Keratinocyte (primary cell): Measurements from ENCODE around the gene NKX6-1. TPM values are rescaled to one million over a fixed set of nuclear protein-coding genes. Genes with fewer than 3 reads are reported as not detected.

Experiments
- DNase-seq: peaks from one replicate; pipeline ENCODE4 v3.0.0-alpha.2; 2011; ENCODE audit warnings: low read depth, missing footprints, low spot score
- FAIRE-seq: peaks from 2 replicates; lab custom pipeline; 2011; peaks lifted over from hg19 to GRCh38; lab: Jason Lieb, UNC
- H2AFZ ChIP-seq: 2 replicates; pipeline ENCODE4 v1.6.0; 2012; ENCODE audit warnings: low read length, control low read depth, inconsistent platforms; ENCODE audit not compliant: control insufficient read depth
- H3K27ac ChIP-seq: 2 replicates; pipeline ENCODE4 v1.5.1; 2011; ENCODE audit warnings: low read length; ENCODE audit not compliant: control insufficient read depth, insufficient read depth
- H3K27me3 ChIP-seq: 3 replicates; pipeline ENCODE4 v1.6.0; 2011; ENCODE audit warnings: low read length; ENCODE audit not compliant: control insufficient read depth, insufficient read depth; ENCODE audit errors: extremely low read depth
- H3K36me3 ChIP-seq, 2 experiments: 2 replicates in 1 of 2; 3 replicates in 1 of 2; pipeline ENCODE4 v1.5.1; 2011; ENCODE audit warnings: low read length in 2 of 2, mild to moderate bottlenecking in 1 of 2; ENCODE audit not compliant: control insufficient read depth in 2 of 2, insufficient read depth in 2 of 2; ENCODE audit errors: extremely low read depth in 1 of 2
- H3K4me1 ChIP-seq: 3 replicates; pipeline ENCODE4 v1.5.1; 2011; ENCODE audit warnings: low read length; ENCODE audit not compliant: control insufficient read depth, insufficient read depth; ENCODE audit errors: extremely low read depth
- H3K4me2 ChIP-seq: 3 replicates; pipeline ENCODE4 v1.6.0; 2011; ENCODE audit warnings: low read depth, low read length; ENCODE audit not compliant: control insufficient read depth, insufficient read depth; ENCODE audit errors: extremely low read depth
- H3K4me3 ChIP-seq, 3 experiments: fragments of 200-600 bp in 1 of 3; sonication (generic) in 1 of 3; 2 replicates in 2 of 3; 3 replicates in 1 of 3; pipeline ENCODE4 v1.5.1; 2011 to 2016; ENCODE audit warnings: low read length in 3 of 3, mild to moderate bottlenecking in 3 of 3, control low read depth in 2 of 3, inconsistent platforms in 1 of 3, low read depth in 1 of 3, mixed read lengths in 1 of 3, mixed run types in 1 of 3, moderate library complexity in 1 of 3; ENCODE audit not compliant: control insufficient read depth in 2 of 3, insufficient read depth in 2 of 3; ENCODE audit errors: extremely low read depth in 1 of 3
- H3K79me2 ChIP-seq: 2 replicates; pipeline ENCODE4 v1.6.0; 2012; ENCODE audit warnings: low read length; ENCODE audit not compliant: control insufficient read depth, insufficient read depth
- H3K9ac ChIP-seq: 3 replicates; pipeline ENCODE4 v1.6.0; 2011; ENCODE audit warnings: low read length; ENCODE audit not compliant: control insufficient read depth, insufficient read depth; ENCODE audit errors: extremely low read depth
- H3K9me1 ChIP-seq: 3 replicates; pipeline ENCODE4 v1.6.0; 2011; ENCODE audit warnings: low read length; ENCODE audit not compliant: control insufficient read depth, insufficient read depth; ENCODE audit errors: extremely low read depth
- H3K9me3 ChIP-seq: 2 replicates; pipeline ENCODE4 v1.5.1; 2012; ENCODE audit warnings: low read depth, low read length; ENCODE audit not compliant: control insufficient read depth
- H4K20me1 ChIP-seq: 3 replicates; pipeline ENCODE4 v1.6.0; 2011; ENCODE audit warnings: low read length; ENCODE audit not compliant: control insufficient read depth, insufficient read depth; ENCODE audit errors: extremely low read depth
- EZH2 ChIP-seq: IDR thresholded peaks from one replicate; pipeline ENCODE4 v1.6.1; 2012; ENCODE audit warnings: inconsistent platforms, mild to moderate bottlenecking, low read length, moderate library complexity
- dilution Hi-C: fragments of 300-500 bp; cut with MboI; formaldehyde crosslinking; loops from one replicate; pipeline ENCODE4 v1.7.0; 2020; ENCODE audit warnings: low sequenced_read_pairs; ENCODE audit not compliant: extremely low pct_ligation_motif_present
- polyA plus RNA-seq, 5 experiments: library from polyadenylated mRNA; depleted of rRNA in 3 of 5; stranded (reverse) in 3 of 5; stranded (forward) in 1 of 5; unstranded in 1 of 5; fragments of >200 nt; gene quantifications; 1 replicate in 1 of 5; 2 replicates in 3 of 5; 3 replicates in 1 of 5; pipeline versions ENCODE4 v1.2.1 to v1.2.3, GENCODE V29; 2011 to 2012; ENCODE audit warnings: missing spikeins in 2 of 5, low read depth in 1 of 5, low replicate concordance in 1 of 5
- TF ChIP-seq, protein P1 (sequence below), 3 experiments: IDR thresholded peaks in 1 of 3; conservative IDR thresholded peaks in 1 of 3; optimal IDR thresholded peaks in 1 of 3; 2 replicates in 2 of 3; 3 replicates in 1 of 3; pipeline versions ENCODE3 to v1.5.1; 2011; ENCODE audit warnings: low read length in 3 of 3, mild to moderate bottlenecking in 3 of 3, moderate library complexity in 2 of 3, control low read depth in 1 of 3, inconsistent platforms in 1 of 3; ENCODE audit not compliant: insufficient read depth in 2 of 3; ENCODE audit errors: extremely low read depth in 1 of 3

Gene NKX6-1
- polyA plus RNA-seq, 1 donor (not counting 4 experiments of a cell fraction or from before 2014, with no cell fraction given) = not detected

GRCh38 chr4:84479663-84480062 is 19.4 kb downstream of the NKX6-1 start:
- TF ChIP-seq, protein P1, sequence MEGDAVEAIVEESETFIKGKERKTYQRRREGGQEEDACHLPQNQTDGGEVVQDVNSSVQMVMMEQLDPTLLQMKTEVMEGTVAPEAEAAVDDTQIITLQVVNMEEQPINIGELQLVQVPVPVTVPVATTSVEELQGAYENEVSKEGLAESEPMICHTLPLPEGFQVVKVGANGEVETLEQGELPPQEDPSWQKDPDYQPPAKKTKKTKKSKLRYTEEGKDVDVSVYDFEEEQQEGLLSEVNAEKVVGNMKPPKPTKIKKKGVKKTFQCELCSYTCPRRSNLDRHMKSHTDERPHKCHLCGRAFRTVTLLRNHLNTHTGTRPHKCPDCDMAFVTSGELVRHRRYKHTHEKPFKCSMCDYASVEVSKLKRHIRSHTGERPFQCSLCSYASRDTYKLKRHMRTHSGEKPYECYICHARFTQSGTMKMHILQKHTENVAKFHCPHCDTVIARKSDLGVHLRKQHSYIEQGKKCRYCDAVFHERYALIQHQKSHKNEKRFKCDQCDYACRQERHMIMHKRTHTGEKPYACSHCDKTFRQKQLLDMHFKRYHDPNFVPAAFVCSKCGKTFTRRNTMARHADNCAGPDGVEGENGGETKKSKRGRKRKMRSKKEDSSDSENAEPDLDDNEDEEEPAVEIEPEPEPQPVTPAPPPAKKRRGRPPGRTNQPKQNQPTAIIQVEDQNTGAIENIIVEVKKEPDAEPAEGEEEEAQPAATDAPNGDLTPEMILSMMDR (optimal IDR thresholded peaks at IDR 0.05 in 1 of 3, IDR thresholded peaks at IDR 0.05 in 1 of 3, conservative IDR thresholded peaks at IDR 0.05 in 1 of 3; ENCODE audit: extremely low read depth in 1 of 3, insufficient read depth in 2 of 3, low read length in 3 of 3) = no peak
- TF ChIP-seq EZH2 = no peak
- Histone ChIP-seq H4K20me1 (no peaks in the 10 kb centered on the region), H3K9ac (no peak overlapping the region), H3K79me2 (no peaks in the 10 kb centered on the region), H3K9me1 (no peaks in the 10 kb centered on the region), H3K27ac (no peak overlapping the region), H3K4me3 (no peak overlapping the region), H3K4me2 (no peak overlapping the region), H3K9me3 (no peaks in the 10 kb centered on the region), H3K36me3 (no peaks in the 10 kb centered on the region), H3K27me3 (peaks cover 51% of the 10 kb centered on the region), H2AFZ (no peak overlapping the region), H3K4me1 (no peaks in the 10 kb centered on the region)
- dilution Hi-C loops = no loop called here
- no peak for DNase-seq
- no peak for FAIRE-seq

GRCh38 chr4:84477738-84478137 is 21.4 kb downstream of the NKX6-1 start:
- Histone ChIP-seq H3K4me2 (no peak overlapping the region), H3K9me1 (no peaks in the 10 kb centered on the region), H4K20me1 (no peaks in the 10 kb centered on the region), H3K27me3 (peaks cover 36% of the 10 kb centered on the region), H3K9ac (no peak overlapping the region), H3K36me3 (no peaks in the 10 kb centered on the region), H3K9me3 (no peaks in the 10 kb centered on the region), H3K27ac (no peak overlapping the region), H2AFZ (no peak overlapping the region), H3K4me3 (no peak overlapping the region), H3K4me1 (no peaks in the 10 kb centered on the region), H3K79me2 (no peaks in the 10 kb centered on the region)
- DNase-seq (no peak), FAIRE-seq (no peak)
- TF ChIP-seq, protein P1 (optimal IDR thresholded peaks at IDR 0.05 in 1 of 3, IDR thresholded peaks at IDR 0.05 in 1 of 3, conservative IDR thresholded peaks at IDR 0.05 in 1 of 3; ENCODE audit: extremely low read depth in 1 of 3, insufficient read depth in 2 of 3, low read length in 3 of 3) = no peak
- no peak for TF ChIP-seq EZH2
- dilution Hi-C loops = no loop called here
